ENCODE data around the gene USP37. TPM values are rescaled to one million over a fixed set of nuclear protein-coding genes. Genes with fewer than 3 reads are reported as not detected.

Gene USP37
- polyA plus RNA-seq, 3 donors = 2.7 to 4.9 (median 2.7) TPM

GRCh38 chr2:218402911-218403411 lies 165.2 kb downstream of the USP37 start:
- H3K36me3 Mint-ChIP-seq = peaks cover 29 to 38% of the 10 kb centered on the region in 2 donors
- intact Hi-C loops (cut with micrococcal nuclease) = loop anchor here (10.0 kb wide), 2 partner anchors 162 to 272 kb away; partner anchors contain the start of genes CNOT9 (in 1 of the 2), RNF25 (in 1 of the 2), STK36 (in 1 of the 2) and USP37 (in 1 of the 2)
- Histone ChIP-seq H3K9me3 (replicated peaks in 1 of 2; ENCODE audit: control insufficient read depth in 1 of 2, insufficient read depth in 1 of 2, low read length in 2 of 2) (no peaks in the 10 kb centered on the region), H3K4me1 (ENCODE audit: control insufficient read depth in 1 of 2, insufficient read depth in 2 of 2, low read length in 2 of 2) (peaks cover 74 to 85% of the 10 kb centered on the region in 2 donors), H3K27me3 (ENCODE audit: control insufficient read depth in 2 of 2, insufficient read depth in 2 of 2, low read length in 2 of 2) (no peaks in the 10 kb centered on the region), H3K4me3 (replicated peaks in 1 of 3; ENCODE audit: low read depth in 2 of 3, low read length in 3 of 3) (no peak overlapping the region), H4K20me1 (ENCODE audit: insufficient read depth, low read length) (peaks cover 51% of the 10 kb centered on the region), H3K36me3 (replicated peaks in 1 of 2; ENCODE audit: control insufficient read depth in 1 of 2, insufficient read depth in 2 of 2, low read length in 2 of 2) (peaks cover 38 to 41% of the 10 kb centered on the region in 2 donors), H3K4me2 (replicated peaks; ENCODE audit: extremely low read depth, low read length, poor library complexity, severe bottlenecking) (peak overlapping the region; percentile 79), H3K27ac (ENCODE audit: low read depth in 1 of 2, low read length in 2 of 2) (no peak overlapping the region), H2AFZ (ENCODE audit: insufficient read depth, low read depth, low read length, poor library complexity, severe bottlenecking) (no peak overlapping the region), H3K79me2 (ENCODE audit: insufficient read depth, low read length) (peaks cover 76% of the 10 kb centered on the region), H3K9ac (ENCODE audit: insufficient read depth, low read length, poor library complexity, severe bottlenecking) (no peak overlapping the region)
- peak overlapping the region in 4 of 7 donors; percentile 16 to 53 (median 31) for H3K27ac Mint-ChIP-seq
- DNase-seq = no peak
- WGBS (ENCODE audit: insufficient coverage) = 97% methylated on average over 23 of the region's 26 CpGs
- TF ChIP-seq, protein P1, sequence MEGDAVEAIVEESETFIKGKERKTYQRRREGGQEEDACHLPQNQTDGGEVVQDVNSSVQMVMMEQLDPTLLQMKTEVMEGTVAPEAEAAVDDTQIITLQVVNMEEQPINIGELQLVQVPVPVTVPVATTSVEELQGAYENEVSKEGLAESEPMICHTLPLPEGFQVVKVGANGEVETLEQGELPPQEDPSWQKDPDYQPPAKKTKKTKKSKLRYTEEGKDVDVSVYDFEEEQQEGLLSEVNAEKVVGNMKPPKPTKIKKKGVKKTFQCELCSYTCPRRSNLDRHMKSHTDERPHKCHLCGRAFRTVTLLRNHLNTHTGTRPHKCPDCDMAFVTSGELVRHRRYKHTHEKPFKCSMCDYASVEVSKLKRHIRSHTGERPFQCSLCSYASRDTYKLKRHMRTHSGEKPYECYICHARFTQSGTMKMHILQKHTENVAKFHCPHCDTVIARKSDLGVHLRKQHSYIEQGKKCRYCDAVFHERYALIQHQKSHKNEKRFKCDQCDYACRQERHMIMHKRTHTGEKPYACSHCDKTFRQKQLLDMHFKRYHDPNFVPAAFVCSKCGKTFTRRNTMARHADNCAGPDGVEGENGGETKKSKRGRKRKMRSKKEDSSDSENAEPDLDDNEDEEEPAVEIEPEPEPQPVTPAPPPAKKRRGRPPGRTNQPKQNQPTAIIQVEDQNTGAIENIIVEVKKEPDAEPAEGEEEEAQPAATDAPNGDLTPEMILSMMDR (IDR thresholded peaks at IDR 0.05) = no peak
- peaks cover 0 to under 1% (median 0%) of the 10 kb centered on the region in 3 donors for H3K27me3 Mint-ChIP-seq (ENCODE audit: low read depth in 3 of 3)
- H3K4me3 Mint-ChIP-seq = no peak overlapping the region
- H3K9me3 Mint-ChIP-seq = peaks cover 0 to 1% (median 0%) of the 10 kb centered on the region in 7 donors
- H3K4me1 Mint-ChIP-seq = peaks cover 68% of the 10 kb centered on the region

DNA sequence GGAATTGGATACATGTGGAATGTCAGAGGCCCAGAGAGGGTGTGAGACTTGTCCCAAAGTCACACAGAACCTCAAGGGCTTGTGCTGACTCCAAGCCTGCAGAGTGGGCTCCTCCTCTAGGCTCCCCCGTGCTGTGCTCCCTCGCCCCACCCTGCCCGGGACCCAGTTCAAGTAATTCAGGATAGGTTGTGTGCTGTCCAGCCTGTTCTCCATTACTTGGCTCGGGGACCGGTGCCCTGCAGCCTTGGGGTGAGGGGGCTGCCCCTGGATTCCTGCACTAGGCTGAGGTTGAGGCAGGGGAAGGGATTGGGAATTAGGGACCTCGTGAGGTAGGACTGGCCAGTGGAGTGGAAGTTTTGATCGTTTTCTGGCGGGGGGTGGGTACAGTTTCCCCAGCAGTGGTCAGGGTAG lies 165.7 kb downstream of the USP37 start:
- H3K79me2 ChIP-seq (ENCODE audit: insufficient read depth, low read length) = peaks cover 80% of the 10 kb centered on the region
- no peak overlapping the region for H2AFZ ChIP-seq (ENCODE audit: insufficient read depth, low read depth, low read length, poor library complexity, severe bottlenecking)
- no peak for DNase-seq
- peaks cover 38 to 41% of the 10 kb centered on the region in 2 donors for H3K36me3 ChIP-seq (replicated peaks in 1 of 2; ENCODE audit: control insufficient read depth in 1 of 2, insufficient read depth in 2 of 2, low read length in 2 of 2)
- no peaks in the 10 kb centered on the region for H3K27me3 ChIP-seq (ENCODE audit: control insufficient read depth in 2 of 2, insufficient read depth in 2 of 2, low read length in 2 of 2)
- H3K36me3 Mint-ChIP-seq = peaks cover 29 to 38% of the 10 kb centered on the region in 2 donors
- peak overlapping the region in 2 of 7 donors; percentile 37 to 46 for H3K27ac Mint-ChIP-seq
- intact Hi-C loops (cut with micrococcal nuclease) = loop anchor here (10.0 kb wide), 2 partner anchors 162 to 272 kb away; partner anchors contain the start of genes CNOT9 (in 1 of the 2), RNF25 (in 1 of the 2), STK36 (in 1 of the 2) and USP37 (in 1 of the 2)
- TF ChIP-seq, protein P1 (IDR thresholded peaks at IDR 0.05) = no peak
- peaks cover 74 to 85% of the 10 kb centered on the region in 2 donors for H3K4me1 ChIP-seq (ENCODE audit: control insufficient read depth in 1 of 2, insufficient read depth in 2 of 2, low read length in 2 of 2)
- peak overlapping the region in 1 of 2 donors; percentile 24 for H3K27ac ChIP-seq (ENCODE audit: low read depth in 1 of 2, low read length in 2 of 2)
- no peaks in the 10 kb centered on the region for H3K9me3 ChIP-seq (replicated peaks in 1 of 2; ENCODE audit: control insufficient read depth in 1 of 2, insufficient read depth in 1 of 2, low read length in 2 of 2)
- peak overlapping the region in 1 of 3 experiments; percentile 92 for H3K4me3 ChIP-seq (replicated peaks in 1 of 3; ENCODE audit: low read depth in 2 of 3, low read length in 3 of 3)
- peak overlapping the region; percentile 79 for H3K4me2 ChIP-seq (replicated peaks; ENCODE audit: extremely low read depth, low read length, poor library complexity, severe bottlenecking)
- WGBS (ENCODE audit: insufficient coverage) = 91% methylated on average over 6 of the region's 8 CpGs
- H4K20me1 ChIP-seq (ENCODE audit: insufficient read depth, low read length) = peaks cover 51% of the 10 kb centered on the region
- H3K4me1 Mint-ChIP-seq = peaks cover 68% of the 10 kb centered on the region
- H3K9me3 Mint-ChIP-seq = peaks cover 0 to 4% (median 0%) of the 10 kb centered on the region in 7 donors
- peak overlapping the region; percentile 82 for H3K9ac ChIP-seq (ENCODE audit: insufficient read depth, low read length, poor library complexity, severe bottlenecking)
- H3K4me3 Mint-ChIP-seq = peak overlapping the region in 1 of 2 donors; percentile 6
- peaks cover 0 to 2% (median 0%) of the 10 kb centered on the region in 3 donors for H3K27me3 Mint-ChIP-seq (ENCODE audit: low read depth in 3 of 3)
